HG02970 (cell line): Measurements from ENCODE around the gene PRR27.

Source experiments
- ATAC-seq: cut with Tn5 transposase; IDR thresholded peaks from one replicate; pipeline ENCODE4 v1.9.1; 2021; ENCODE audit warnings: mild to moderate bottlenecking, moderate library complexity, moderate number of reproducible peaks; ENCODE audit not compliant: unreplicated experiment, low FRiP score

Gene PRR27

GRCh38 chr4:70153937-70154336 lies at the start of gene PRR27:
TSS of gene PRR27 (plus strand) at chr4:70154237. CDS start at chr4:70154376, 139 bp downstream.
- no peak for ATAC-seq

DNA sequence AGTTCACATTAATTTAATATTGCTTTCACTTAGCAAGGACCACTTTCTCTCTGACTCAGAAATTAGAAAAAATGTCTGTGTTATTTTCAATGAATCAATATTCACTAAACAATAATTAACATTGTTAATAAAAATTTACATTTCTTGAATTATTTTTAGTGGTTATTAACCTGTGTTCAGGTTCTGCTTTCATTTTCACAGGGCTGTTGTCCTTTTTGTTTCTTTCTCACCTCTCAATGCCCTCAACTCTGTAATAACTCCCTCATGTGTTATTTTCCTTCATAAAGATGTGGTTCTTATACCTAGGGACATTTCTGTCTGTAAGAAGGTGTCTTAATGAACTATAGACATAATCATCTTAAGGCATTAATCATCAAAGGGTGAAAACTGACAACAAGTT lies 43.1 kb upstream of the PRR27 start:
- no peak for ATAC-seq

- ATAC-seq = no peak
These were observed 40.4 kb upstream of the PRR27 start for GRCh38 chr4:70113656-70114055.

- no peak for ATAC-seq
These were observed 39.9 kb upstream of the PRR27 start for GRCh38 chr4:70114096-70114495.

DNA sequence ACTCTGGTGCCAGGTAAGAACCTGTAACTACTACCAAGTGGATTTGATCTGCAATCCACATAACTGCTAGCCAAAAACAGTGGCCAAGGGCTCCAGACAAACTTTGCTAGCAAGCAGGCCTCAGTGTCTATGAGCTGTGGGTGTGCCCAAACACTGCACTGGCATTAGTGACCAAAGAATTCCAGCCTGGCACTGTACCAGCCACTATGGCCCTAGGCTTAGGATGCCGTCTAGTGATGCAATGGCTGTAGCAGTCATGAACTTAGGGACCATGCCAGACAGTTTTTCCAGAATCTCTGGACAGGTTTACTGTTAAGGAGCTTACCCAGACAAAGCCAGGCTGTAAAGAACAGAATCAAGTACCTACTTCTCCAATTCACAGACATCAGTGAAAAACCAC lies 33.7 kb upstream of the PRR27 start:
- ATAC-seq = no peak

DNA sequence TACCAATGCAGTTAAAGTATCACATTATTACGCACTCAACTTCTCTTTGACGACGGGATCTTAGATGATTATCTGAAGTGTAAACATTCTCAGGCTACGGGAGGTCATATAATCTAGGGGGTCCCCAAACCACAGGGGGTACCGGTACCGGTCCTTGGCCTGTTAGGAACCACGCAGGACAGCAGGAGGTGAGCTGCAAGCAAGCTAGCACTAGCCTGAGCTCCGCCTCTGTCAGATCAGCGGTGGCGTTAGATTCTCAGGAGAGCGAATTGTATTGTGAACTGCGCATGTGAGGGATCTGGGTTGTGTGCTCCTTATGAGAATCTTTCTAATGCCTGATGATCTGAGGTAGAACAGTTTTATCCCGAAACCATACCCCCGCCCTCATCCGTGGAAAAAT lies 20.6 kb upstream of the PRR27 start:
- ATAC-seq = no peak

- no peak for ATAC-seq
These were observed 15.3 kb upstream of the PRR27 start for GRCh38 chr4:70138751-70139150.

GRCh38 chr4:70151271-70151670 lies 2.8 kb upstream of the PRR27 start:
- ATAC-seq = no peak

DNA sequence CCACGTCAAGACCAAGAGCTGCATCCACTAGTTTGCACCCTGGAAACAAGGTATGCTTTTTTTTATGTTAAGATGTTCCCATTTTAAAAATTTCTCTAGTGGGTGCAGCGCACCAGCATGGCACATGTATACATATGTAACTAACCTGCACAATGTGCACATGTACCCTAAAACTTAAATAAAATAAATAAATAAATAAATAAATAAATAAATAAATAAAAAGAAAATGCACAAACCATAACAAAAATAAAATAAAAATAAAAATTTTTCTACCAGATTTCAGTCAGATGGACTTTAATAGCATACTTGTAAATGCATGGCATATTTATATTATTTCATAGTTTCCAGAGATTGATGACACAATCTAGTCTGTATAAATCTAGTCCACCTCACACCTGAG lies 1.9 kb upstream of the PRR27 start:
- no peak for ATAC-seq

DNA sequence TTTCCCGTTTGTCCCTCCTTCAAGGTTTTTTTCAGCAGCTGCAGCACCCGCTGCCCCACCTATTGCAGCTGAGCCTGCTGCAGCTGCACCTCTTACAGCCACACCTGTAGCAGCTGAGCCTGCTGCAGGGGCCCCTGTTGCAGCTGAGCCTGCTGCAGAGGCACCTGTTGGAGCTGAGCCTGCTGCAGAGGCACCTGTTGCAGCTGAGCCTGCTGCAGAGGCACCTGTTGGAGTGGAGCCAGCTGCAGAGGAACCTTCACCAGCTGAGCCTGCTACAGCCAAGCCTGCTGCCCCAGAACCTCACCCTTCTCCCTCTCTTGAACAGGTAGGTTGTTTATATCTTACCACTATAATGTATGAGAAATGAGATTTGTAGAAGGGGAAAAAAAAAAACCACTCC lies 4.5 kb downstream of the PRR27 start:
- no peak for ATAC-seq

- no peak for ATAC-seq
These were observed 23.1 kb downstream of the PRR27 start for GRCh38 chr4:70177090-70177489.

DNA sequence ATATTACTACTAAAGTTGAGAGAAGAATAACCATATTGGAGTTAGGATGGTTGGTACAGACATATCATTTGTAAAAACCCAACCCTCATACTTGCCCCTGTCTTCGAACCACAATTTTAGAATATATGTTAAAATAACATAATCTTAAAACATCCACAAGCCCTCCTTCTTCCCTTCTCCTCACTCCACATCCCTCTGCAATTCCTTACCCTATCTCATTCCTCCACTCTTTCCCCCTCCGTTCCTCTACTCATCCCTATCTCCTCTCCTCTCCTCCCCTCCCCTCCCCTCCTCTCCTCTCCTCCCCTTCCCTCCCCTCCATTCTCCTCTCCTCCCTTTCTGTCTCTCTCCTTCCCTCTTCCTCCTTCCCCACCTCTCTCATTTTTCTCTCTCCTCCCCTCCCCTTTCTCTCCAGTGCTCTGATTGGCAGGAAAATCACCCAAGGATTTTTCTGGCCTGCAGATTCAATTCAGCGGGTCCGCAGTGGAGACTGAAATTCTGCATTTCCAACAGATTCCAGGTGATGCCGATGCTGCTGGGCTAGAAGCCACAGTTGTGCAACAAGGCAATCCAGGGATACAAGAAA lies 24.1 kb downstream of the PRR27 start:
- no peak for ATAC-seq

GRCh38 chr4:70179811-70180210 lies 25.8 kb downstream of the PRR27 start:
- no peak for ATAC-seq

DNA sequence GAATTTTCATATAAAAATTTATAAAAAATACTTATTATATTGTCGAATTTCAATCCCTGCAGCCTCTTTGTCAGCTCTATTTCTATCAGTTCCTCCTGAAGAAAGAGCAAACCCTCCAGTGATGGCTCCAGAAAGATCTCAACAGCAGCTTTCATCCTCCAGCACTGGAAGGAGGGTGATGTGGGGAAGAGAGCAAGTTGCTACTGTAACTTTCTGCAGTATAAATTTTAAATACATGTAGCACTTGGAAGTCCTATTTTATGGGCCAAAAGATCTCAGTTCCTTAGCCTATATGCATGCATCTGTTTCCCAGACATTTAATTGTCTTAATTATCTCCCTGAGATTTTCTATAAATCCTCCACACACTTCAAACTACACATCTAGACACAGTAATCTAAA lies 27.8 kb downstream of the PRR27 start:
- ATAC-seq = no peak

DNA sequence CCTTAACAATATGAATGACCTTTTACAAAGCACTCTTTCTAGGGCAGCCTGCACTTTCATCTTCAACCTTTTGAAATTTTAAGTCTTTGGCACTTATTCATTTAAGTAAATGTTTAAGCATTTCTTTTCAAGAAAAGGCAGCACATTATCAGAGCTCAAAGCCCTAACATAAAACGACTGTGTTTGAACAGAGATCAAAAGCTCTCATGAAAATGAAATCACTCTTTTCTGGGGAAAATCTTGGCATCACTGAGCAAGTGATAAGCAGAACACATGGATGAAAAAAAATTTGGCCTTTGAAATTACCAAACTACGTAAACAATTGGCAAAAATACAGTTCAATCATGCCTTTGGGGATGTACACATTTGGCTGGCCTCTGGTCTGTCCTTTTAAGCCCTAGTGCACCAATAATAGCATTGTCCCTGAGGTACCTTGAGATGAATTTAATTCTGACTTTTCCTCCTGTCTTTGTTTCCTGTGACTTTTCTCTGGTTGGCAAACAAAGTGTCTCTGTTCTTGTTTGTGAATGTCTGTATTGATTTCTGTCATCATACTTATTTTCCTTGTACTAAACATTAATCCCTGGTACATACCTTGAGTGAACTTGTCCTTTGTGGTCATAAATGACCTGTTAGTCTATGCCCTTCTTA lies 28.6 kb downstream of the PRR27 start:
- ATAC-seq = no peak

DNA sequence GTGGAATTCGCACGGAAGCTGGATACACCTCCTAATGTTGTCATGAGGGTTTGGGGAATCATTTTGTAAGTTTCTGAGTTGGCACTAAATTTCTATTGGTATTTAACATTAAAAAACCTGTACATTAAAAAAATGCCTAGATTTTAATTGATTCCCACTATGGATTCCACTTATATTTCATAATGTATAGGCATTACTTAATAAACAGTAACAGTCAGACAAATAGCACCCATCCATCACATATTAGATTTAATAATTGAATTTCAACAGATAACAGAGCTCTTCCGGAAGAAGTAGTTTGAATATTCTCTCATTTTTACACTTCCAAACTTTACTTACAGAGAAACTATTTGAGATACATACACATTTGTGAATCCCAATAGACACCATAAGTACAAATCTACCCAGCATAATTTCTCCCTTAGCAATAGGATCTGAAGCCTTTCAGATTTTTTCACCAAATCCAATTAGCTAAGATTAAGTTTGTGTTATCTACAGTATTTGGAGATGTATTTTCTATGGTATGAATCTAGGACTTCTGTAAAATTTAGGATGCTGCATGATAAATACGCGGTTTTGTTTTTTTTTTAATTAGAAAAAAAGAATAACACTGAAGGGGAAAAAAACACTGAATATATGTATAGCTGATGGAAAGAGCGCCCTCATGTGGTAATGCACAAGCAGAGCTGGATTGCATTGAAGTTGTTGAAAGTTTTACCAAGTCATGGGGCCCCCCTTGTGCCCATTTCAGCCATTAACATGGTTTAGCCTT lies 29.3 kb downstream of the PRR27 start:
- ATAC-seq = peak; percentile 56

GRCh38 chr4:70183940-70184246 lies 29.9 kb downstream of the PRR27 start:
- ATAC-seq = no peak

DNA sequence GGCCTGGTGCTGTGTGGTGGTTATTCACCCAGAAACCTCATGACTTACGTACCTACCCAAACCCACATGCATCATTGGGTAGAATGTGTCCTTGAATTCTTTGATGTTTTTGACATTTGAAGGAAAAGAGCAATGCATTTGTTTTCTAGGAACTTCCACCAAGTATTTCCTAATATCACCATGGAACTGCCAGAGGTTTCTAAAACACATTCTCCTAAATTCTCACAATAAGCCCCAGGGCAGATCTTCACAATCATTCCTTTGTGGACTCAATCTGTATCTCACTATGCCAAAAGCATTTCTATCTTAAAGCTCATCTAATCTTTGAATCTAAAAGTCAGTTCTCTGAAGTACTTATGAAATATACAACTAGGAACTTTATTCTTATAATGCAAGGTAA lies 33.2 kb downstream of the PRR27 start:
- no peak for ATAC-seq

DNA sequence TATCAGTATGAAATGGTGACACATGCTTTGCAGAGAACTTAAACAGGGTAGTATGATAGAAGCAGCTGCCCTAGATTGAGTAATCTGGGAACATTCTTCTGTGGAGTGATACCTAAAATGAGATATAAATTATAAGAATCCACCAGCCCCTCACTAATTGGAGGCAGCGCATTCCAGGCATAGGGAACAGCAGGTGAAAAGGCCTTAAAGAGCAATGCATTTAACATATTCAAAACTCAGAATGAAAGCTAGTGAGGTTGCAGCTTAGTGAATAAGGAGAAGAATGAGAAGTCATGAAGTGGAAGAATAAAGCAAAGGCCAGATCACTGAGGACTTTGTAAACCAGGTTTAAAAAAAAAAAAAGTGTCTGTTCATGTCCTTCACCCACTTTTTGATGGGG lies 36.5 kb downstream of the PRR27 start:
- ATAC-seq = no peak

GRCh38 chr4:70191647-70192046 lies 37.6 kb downstream of the PRR27 start:
- ATAC-seq = no peak

GRCh38 chr4:70192895-70193294 lies 38.9 kb downstream of the PRR27 start:
- ATAC-seq = no peak

GRCh38 chr4:70195425-70195824 lies 41.4 kb downstream of the PRR27 start, which contains the start of gene ODAM:
TSS of gene ODAM (plus strand) at chr4:70195725. CDS start at chr4:70196544, 819 bp downstream.
- no peak for ATAC-seq
